ENCODE data around the gene MAD1L1. TPM values are rescaled to one million over a fixed set of nuclear protein-coding genes. Genes with fewer than 3 reads are reported as not detected.

The MAD1L1 gene
- total and polyA plus RNA-seq, 2 of the 13 experiments (the other 11 are each of a cell fraction or from before 2014, with no cell fraction given): 17.4 to 64.7 TPM

DNA sequence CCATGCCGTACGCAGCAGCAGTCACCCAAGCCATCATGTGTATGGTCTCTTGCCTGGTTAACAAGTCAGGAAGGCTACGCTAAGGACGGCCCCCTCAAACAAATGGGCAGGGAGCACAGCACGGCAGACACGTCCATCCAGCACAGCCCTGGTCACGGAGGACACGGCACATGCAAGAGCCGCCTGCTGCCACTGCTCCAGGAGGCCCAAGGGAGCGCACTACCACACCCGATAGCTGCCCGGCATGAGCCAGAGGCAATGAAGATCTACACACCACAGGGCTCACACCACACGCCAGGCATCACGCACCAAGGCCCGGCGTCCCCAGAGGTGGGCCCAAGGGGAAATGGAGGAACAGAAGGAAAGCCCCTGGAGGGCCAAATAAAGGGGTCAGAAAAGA lies 134.2 kb downstream of the MAD1L1 start (continued):
- TF ChIP-seq KAT2B (IDR thresholded peaks at IDR 0.05; ENCODE audit: borderline replicate concordance, low read depth, low read length): no peak
- no peak for TF ChIP-seq ZNF776 (CRISPR knock-in tag; IDR thresholded peaks at IDR 0.05)

DNA sequence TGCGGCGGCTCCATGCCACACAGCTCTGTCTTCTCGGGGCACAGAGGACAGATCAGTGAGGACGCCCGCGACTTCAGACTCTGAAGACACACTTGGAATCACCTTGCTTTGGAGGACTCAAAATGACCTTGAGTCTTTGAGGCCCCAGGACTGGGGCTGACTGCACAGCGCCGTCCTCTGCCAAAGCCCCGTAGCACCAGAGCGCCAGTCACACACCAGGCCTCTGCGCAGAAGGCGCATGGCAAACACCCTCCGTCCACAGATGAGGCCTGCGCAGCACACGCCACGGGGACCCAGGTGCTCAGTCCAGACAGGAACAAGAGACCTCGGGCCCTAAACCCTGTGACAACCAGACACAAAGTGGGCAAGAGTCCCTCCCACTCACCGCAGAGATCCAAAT lies 134.7 kb downstream of the MAD1L1 start:
- intact Hi-C loops (cut with micrococcal nuclease; ENCODE audit: unreplicated experiment) (no loop called here), in situ Hi-C loops (cut with HindIII; ENCODE audit: extremely low pct_ligation_motif_present, low pct_unique_long_range_greater_than_20kb) (no loop called here)
- ChIA-PET POLR2A (no interaction called here), CTCF (ENCODE audit: low intra/inter-chr PET ratio, low total read pairs) (no interaction called here)
- no TSS peak for BruUV-seq (replicated peaks)
- Histone ChIP-seq H4K20me1 (ENCODE audit: insufficient read depth, low read length) (no peaks in the 10 kb centered on the region), H3K9ac (ENCODE audit: insufficient read depth, low read depth, low read length) (no peak overlapping the region), H3K36me3 (replicated peaks in 1 of 2; ENCODE audit: control insufficient read depth in 1 of 2, insufficient read depth in 2 of 2, low read length in 2 of 2) (peaks cover 5 to 24% of the 10 kb centered on the region in 2 experiments; a peak in 3 of 5 replicates), H3K27me3 (ENCODE audit: control insufficient read depth in 1 of 2, insufficient read depth in 2 of 2, low read length in 2 of 2) (no peaks in the 10 kb centered on the region), H3K4me1 (ENCODE audit: insufficient read depth, low read length) (peaks cover 11% of the 10 kb centered on the region), H2AFZ (ENCODE audit: low read length) (no peak overlapping the region), H3K27ac (ENCODE audit: extremely low read length, insufficient read depth, low read length) (no peak overlapping the region), H3K4me3 (replicated peaks in 1 of 3; ENCODE audit: insufficient read depth in 1 of 3, low read depth in 2 of 3, low read length in 3 of 3) (no peak overlapping the region), H3K9me3 (ENCODE audit: low read length) (no peaks in the 10 kb centered on the region), H3K4me2 (ENCODE audit: low read depth, low read length) (no peak overlapping the region), H3K79me2 (ENCODE audit: insufficient read depth, low read length) (no peaks in the 10 kb centered on the region)
- ATAC-seq (no peak), DNase-seq (ENCODE audit: low spot score) (no peak), FAIRE-seq (no peak)
- 98% methylated on average over 9 of the region's 18 CpGs for WGBS (ENCODE audit: low lambda C conversion rate)
- TF ChIP-seq ZNF33A (CRISPR knock-in tag; IDR thresholded peaks at IDR 0.05; ENCODE audit: borderline replicate concordance): no peak
- no peak for TF ChIP-seq ZFP41 (CRISPR knock-in tag; IDR thresholded peaks at IDR 0.05; ENCODE audit: borderline replicate concordance)
- TF ChIP-seq, protein P1, sequence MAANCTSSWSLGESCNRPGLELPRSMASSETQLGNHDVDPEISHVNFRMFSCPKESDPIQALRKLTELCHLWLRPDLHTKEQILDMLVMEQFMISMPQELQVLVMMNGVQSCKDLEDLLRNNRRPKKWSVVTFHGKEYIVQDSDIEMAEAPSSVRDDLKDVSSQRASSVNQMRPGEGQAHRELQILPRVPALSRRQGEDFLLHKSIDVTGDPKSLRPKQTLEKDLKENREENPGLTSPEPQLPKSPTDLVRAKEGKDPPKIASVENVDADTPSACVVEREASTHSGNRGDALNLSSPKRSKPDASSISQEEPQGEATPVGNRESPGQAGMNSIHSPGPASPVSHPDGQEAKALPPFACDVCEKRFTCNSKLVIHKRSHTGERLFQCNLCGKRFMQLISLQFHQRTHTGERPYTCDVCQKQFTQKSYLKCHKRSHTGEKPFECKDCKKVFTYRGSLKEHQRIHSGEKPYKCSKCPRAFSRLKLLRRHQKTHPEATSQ (CRISPR knock-in tag; IDR thresholded peaks at IDR 0.05; ENCODE audit: borderline replicate concordance): no peak
- no peak for TF ChIP-seq KAT7 (CRISPR knock-in tag; IDR thresholded peaks at IDR 0.05; ENCODE audit: borderline replicate concordance)

Data from HepG2 (cell line).